Hepatocyte (in vitro differentiated cells): ENCODE results near the gene ZDHHC4. TPM values are rescaled to one million over a fixed set of nuclear protein-coding genes. Genes with fewer than 3 reads are reported as not detected.

Experiments used
- DNase-seq: peaks from one replicate; pipeline ENCODE4 v3.0.0-alpha.2; 2016; ENCODE audit warnings: low spot score
- H2AFZ ChIP-seq: fragments of 200-600 bp; sonication (generic); 2 replicates; pipeline ENCODE4 v1.6.0; 2016; ENCODE audit warnings: antibody characterized with exemption, mild to moderate bottlenecking
- H3K27ac ChIP-seq: fragments of 200-600 bp; sonication (generic); 2 replicates; pipeline ENCODE4 v1.5.1; 2016; ENCODE audit warnings: mild to moderate bottlenecking
- H3K27me3 ChIP-seq: fragments of 200-600 bp; sonication (generic); 2 replicates; pipeline ENCODE4 v1.6.1; 2016
- H3K36me3 ChIP-seq: fragments of 200-600 bp; sonication (generic); replicated peaks from 2 replicates; pipeline ENCODE4 v1.5.1; 2016; ENCODE audit warnings: low read depth; ENCODE audit not compliant: insufficient read depth
- H3K4me1 ChIP-seq: fragments of 200-600 bp; sonication (generic); 2 replicates; pipeline ENCODE4 v1.5.1; 2016; ENCODE audit warnings: mild to moderate bottlenecking, moderate library complexity; ENCODE audit not compliant: insufficient read depth
- H3K4me2 ChIP-seq: fragments of 200-600 bp; sonication (generic); 2 replicates; pipeline ENCODE4 v1.6.0; 2016
- H3K4me3 ChIP-seq: fragments of 200-600 bp; sonication (generic); 2 replicates; pipeline ENCODE4 v1.5.1; 2016; ENCODE audit warnings: mild to moderate bottlenecking
- H3K79me2 ChIP-seq: fragments of 200-600 bp; sonication (generic); 2 replicates; pipeline ENCODE4 v1.6.0; 2017; ENCODE audit warnings: mild to moderate bottlenecking
- H3K9me2 ChIP-seq: fragments of 200-600 bp; sonication (generic); replicated peaks from 2 replicates; pipeline ENCODE4 v1.6.0; 2017; ENCODE audit warnings: mild to moderate bottlenecking; ENCODE audit not compliant: insufficient read depth
- H3K9me3 ChIP-seq: fragments of 200-600 bp; sonication (generic); 2 replicates; pipeline ENCODE4 v1.5.1; 2016; ENCODE audit warnings: low read depth, mild to moderate bottlenecking
- H4K20me1 ChIP-seq: fragments of 200-600 bp; sonication (generic); 2 replicates; pipeline ENCODE4 v1.6.0; 2016; ENCODE audit warnings: mild to moderate bottlenecking; ENCODE audit not compliant: insufficient read depth, poor library complexity, severe bottlenecking
- CTCF ChIP-seq: fragments of 200-600 bp; sonication (generic); IDR thresholded peaks from 2 replicates; pipeline ENCODE4 v1.5.1; 2016; ENCODE audit warnings: antibody characterized with exemption, mild to moderate bottlenecking; ENCODE audit not compliant: poor library complexity
- EZH2 ChIP-seq: fragments of 200-600 bp; sonication (generic); IDR thresholded peaks from 2 replicates; pipeline ENCODE4 v1.6.1; 2016; ENCODE audit warnings: antibody characterized with exemption, mild to moderate bottlenecking, borderline replicate concordance
- EZH2phosphoT487 ChIP-seq: fragments of 200-600 bp; sonication (generic); IDR thresholded peaks from one replicate; pipeline ENCODE4 v1.6.1; 2018; ENCODE audit warnings: antibody characterized with exemption, mild to moderate bottlenecking, low read depth, moderate library complexity; ENCODE audit not compliant: unreplicated experiment, severe bottlenecking
- WGBS: methylation state at CpG from one replicate; pipeline ENCODE4 v1.1.6; 2016; ENCODE audit warnings: low lambda C conversion rate; ENCODE audit errors: missing lambda C conversion rate; 5-methylcytosine and 5-hydroxymethylcytosine counted together
- polyA plus RNA-seq: library from polyadenylated mRNA; unstranded; fragments of >200 nt; fragmentation: Nextera tagmentation; extraction: Ambion mirVana; gene quantifications from 2 replicates; pipeline ENCODE4 v1.2.1, GENCODE V29; 2016
- total RNA-seq: library from RNA; depleted of rRNA; stranded (reverse); fragments of >200 nt; gene quantifications from 2 replicates; pipeline ENCODE4 v1.2.3, GENCODE V29; 2014

ZDHHC4 gene
- total and polyA plus RNA-seq, 2 experiments from 2014 or later = 60.4 to 109 TPM

GRCh38 chr7:6563936-6564770 is 13.1 kb upstream of the ZDHHC4 start:
- H3K36me3 ChIP-seq = no peaks in the 10 kb centered on the region
- DNase-seq = no peak
- TF ChIP-seq EZH2 (no peak), CTCF (no peak), EZH2phosphoT487 (no peak)
- H3K9me3 ChIP-seq = no peaks in the 10 kb centered on the region
- H4K20me1 ChIP-seq = no peaks in the 10 kb centered on the region
- no peak overlapping the region for H2AFZ ChIP-seq
- H3K79me2 ChIP-seq = no peaks in the 10 kb centered on the region
- no peak overlapping the region for H3K4me2 ChIP-seq
- H3K27ac ChIP-seq = no peak overlapping the region
- 95% methylated on average over 12 of the region's 12 CpGs for WGBS
- H3K9me2 ChIP-seq = no peaks in the 10 kb centered on the region
- no peak overlapping the region for H3K4me3 ChIP-seq
- no peaks in the 10 kb centered on the region for H3K27me3 ChIP-seq
- H3K4me1 ChIP-seq = no peaks in the 10 kb centered on the region

DNA sequence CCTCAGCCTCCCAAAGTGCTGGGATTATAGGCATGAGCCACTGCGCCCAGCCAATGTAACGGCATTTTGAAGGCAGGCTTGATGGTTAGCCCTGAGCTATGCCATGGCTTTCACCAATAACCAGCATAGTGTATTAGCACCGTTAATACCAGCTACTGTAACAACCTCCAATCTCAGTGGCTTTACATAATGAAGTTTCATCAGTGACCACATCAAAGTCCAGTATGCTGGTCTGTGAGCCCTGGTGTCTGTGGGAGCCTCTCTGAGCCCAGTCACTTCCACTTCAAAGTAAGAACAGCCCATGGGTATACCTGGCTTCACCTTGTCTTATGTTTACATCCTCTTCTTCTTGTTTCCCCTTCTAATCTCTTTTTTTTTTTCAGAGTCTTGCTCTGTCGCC is 11.6 kb upstream of the ZDHHC4 start:
- no peak overlapping the region for H3K4me2 ChIP-seq
- no peak for TF ChIP-seq CTCF
- TF ChIP-seq EZH2phosphoT487 = no peak
- no peak for TF ChIP-seq EZH2

GRCh38 chr7:6567886-6568285 is 9.4 kb upstream of the ZDHHC4 start:
- Histone ChIP-seq H2AFZ (no peak overlapping the region), H3K4me2 (no peak overlapping the region), H3K27me3 (no peaks in the 10 kb centered on the region), H3K36me3 (no peaks in the 10 kb centered on the region), H4K20me1 (no peaks in the 10 kb centered on the region), H3K4me1 (no peaks in the 10 kb centered on the region), H3K9me3 (no peaks in the 10 kb centered on the region), H3K27ac (no peak overlapping the region), H3K9me2 (no peaks in the 10 kb centered on the region), H3K4me3 (no peak overlapping the region), H3K79me2 (no peaks in the 10 kb centered on the region)
- no peak for DNase-seq
- 91% methylated on average over 3 of the region's 3 CpGs for WGBS
- no peak for TF ChIP-seq CTCF
- TF ChIP-seq EZH2 = no peak
- TF ChIP-seq EZH2phosphoT487 = no peak

More for the DNA sequence above, 11.6 kb upstream of the ZDHHC4 start:
- WGBS = 86% methylated on average over 4 of the region's 4 CpGs
- no peaks in the 10 kb centered on the region for H3K36me3 ChIP-seq
- H3K4me3 ChIP-seq = no peak overlapping the region
- H4K20me1 ChIP-seq = no peaks in the 10 kb centered on the region
- no peak overlapping the region for H3K27ac ChIP-seq
- H3K9me3 ChIP-seq = no peaks in the 10 kb centered on the region
- no peaks in the 10 kb centered on the region for H3K79me2 ChIP-seq
- no peaks in the 10 kb centered on the region for H3K4me1 ChIP-seq
- DNase-seq = no peak
- H3K27me3 ChIP-seq = no peaks in the 10 kb centered on the region
- H3K9me2 ChIP-seq = no peaks in the 10 kb centered on the region
- H2AFZ ChIP-seq = no peak overlapping the region
